AG09309 (cell line): ENCODE data around the gene IRS4.

Experiments used
- DNase-seq: peaks from one replicate; pipeline ENCODE4 v3.0.0-alpha.2; 2010; ENCODE audit warnings: low read depth
- H3K4me3 ChIP-seq: 2 replicates; pipeline ENCODE4 v1.5.1; 2011; ENCODE audit warnings: mild to moderate bottlenecking, low read depth, low read length, moderate library complexity; ENCODE audit not compliant: control insufficient read depth
- CTCF ChIP-seq: IDR thresholded peaks from 2 replicates; pipeline ENCODE4 v1.5.1; 2011; ENCODE audit warnings: mild to moderate bottlenecking, low read depth, low read length, inconsistent platforms; ENCODE audit not compliant: insufficient read depth, control insufficient read depth; ENCODE audit errors: missing control alignments

IRS4 gene

GRCh38 chrX:108735091-108735678 lies 1.2 kb downstream of the IRS4 start:
- no peak for TF ChIP-seq CTCF
- no peak for DNase-seq
- H3K4me3 ChIP-seq: no peak overlapping the region

GRCh38 chrX:108734426-108734825 lies 1.9 kb downstream of the IRS4 start:
- no peak for TF ChIP-seq CTCF
- DNase-seq: no peak
- H3K4me3 ChIP-seq: no peak overlapping the region

DNA sequence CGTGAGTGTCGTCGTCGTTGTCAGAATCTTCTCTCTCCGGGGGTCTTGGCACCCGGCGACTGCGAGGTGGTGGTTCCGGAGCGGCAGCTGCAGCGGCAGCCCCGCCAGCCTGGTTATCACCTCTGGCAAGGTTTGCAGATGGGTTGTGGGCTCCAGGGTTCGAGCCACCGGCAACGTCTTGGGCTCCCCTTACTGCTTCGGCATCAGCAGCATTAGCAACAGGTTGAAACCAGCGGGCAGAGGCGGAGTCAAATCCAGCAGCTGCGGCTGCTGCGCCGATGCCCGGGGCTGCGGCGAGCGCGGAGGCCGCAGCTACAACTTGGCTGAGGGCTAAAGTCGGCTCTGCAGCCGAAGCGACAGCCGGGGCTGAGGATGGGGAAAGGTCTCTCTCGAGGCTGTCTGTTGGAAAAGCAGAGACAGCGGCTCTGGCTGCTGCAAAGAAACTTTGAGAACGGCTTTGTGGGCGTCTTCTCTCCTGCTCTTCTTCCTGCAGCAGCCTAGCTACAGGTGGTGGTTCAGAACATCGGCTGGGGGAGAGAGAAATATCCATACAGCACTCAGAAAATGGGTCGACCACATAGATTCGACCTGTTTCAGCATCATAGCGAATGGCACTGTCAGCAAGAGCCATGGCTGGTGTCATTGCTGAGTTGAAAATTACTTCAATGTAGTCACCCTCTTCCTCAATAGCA lies 3.6 kb downstream of the IRS4 start:
- no peak for DNase-seq
- no peak for TF ChIP-seq CTCF
- H3K4me3 ChIP-seq: no peak overlapping the region

DNA sequence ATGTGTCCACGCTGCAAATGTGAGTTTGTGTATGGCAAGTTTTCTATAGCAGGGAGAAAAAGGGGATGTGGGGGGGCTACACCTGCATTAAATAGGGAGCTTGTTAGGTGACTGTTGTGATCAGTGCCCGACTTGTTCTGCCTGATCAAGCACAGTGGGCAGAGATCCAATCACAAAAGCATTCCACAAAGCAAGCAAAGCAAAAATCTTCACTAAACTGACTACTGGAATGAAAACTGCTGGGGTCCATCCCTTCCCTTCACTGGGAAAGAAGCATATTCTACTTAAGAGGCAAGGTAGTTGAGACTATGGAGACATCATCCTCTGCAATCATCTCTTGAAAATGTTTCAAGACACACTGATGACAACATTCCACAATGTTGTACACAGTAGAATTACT lies 5.2 kb downstream of the IRS4 start:
- no peak overlapping the region for H3K4me3 ChIP-seq

DNA sequence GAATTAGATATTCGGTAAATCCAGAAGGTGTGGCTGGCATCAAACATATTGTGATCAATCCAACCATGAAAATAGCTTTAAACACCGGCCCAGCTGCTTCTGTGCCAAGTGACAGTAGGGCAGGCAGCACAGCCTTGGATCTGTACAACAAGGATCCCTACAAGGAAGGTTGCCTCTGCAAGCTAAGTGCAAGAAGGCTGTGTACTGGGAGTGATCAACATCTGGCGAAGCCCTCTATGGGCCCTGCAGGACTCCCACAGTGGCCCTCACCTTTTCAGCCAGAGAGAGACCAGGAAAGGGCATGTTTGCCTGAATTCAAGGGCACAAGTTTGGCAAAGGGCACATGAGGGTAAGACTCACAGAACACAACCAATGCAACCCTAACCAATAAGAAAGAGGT lies 9.6 kb downstream of the IRS4 start:
- no peak for DNase-seq
- no peak for TF ChIP-seq CTCF
- no peak overlapping the region for H3K4me3 ChIP-seq

More for the DNA sequence above, 5.2 kb downstream of the IRS4 start:
- no peak for DNase-seq
- no peak for TF ChIP-seq CTCF

DNA sequence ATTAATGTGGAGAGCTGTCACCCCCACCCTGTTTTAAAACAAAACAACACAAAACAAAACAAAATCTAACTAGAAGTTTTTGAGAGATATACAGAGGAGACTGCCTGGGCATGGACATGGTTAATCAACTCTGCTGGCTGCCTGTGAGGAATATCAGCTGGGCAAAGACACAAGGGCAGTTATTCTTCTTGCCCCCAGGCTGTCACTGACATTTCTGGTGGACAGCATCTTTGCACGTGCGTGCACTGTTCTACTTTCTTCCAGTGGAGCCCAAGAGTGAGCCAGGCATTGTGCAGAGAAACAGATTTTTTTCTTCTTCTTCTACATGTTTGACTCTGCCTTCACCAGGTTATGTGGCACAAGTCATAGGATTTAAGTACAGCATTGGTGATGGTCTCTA lies 13.8 kb downstream of the IRS4 start:
- no peak for DNase-seq
- no peak for TF ChIP-seq CTCF

More for the DNA sequence above, 13.8 kb downstream of the IRS4 start:
- H3K4me3 ChIP-seq: no peak overlapping the region
